A549 (cell line): ENCODE measurements around the gene DUSP7. TPM values are rescaled to one million over a fixed set of nuclear protein-coding genes. Genes with fewer than 3 reads are reported as not detected.
"Not testable (repeated sequence)": the region's sequence is repeated elsewhere in the genome, so short reads cannot be mapped to it uniquely, and the experiment has no call there.

Experiments
- ATAC-seq, 2 experiments: fragments of 200-7000 bp in 1 of 2; fragments of >200 bp in 1 of 2; cut with Nextera tagmentation in 1 of 2; cut with Tn5 transposase in 1 of 2; 3 replicates each; pipeline versions ENCODE4 v1.8.0 to v1.9.1; 2018 to 2020; ENCODE audit warnings: mild to moderate bottlenecking in 1 of 2, moderate library complexity in 1 of 2
- CTCF ChIA-PET: fragments of 300-600 bp; sonication (Branson Sonifier 250); formaldehyde crosslinking; extraction: SDS; loops from one replicate; lab custom pipeline; 2021; ENCODE audit warnings: antibody characterized with exemption, inconsistent platforms; lab: Yijun Ruan, JAX
- POLR2A ChIA-PET: fragments of 350-600 bp; formaldehyde crosslinking; extraction: SDS; loops from one replicate; lab custom pipeline; 2021; ENCODE audit warnings: antibody characterized with exemption, inconsistent platforms; lab: Yijun Ruan, JAX
- DNase-seq, 2 experiments: peaks; one replicate each; pipeline versions ENCODE4 v3.0.0 to v3.0.0-alpha.2; 2011 to 2016; ENCODE audit warnings: low read depth in 1 of 2, low spot score in 1 of 2
- FAIRE-seq: peaks from 2 replicates; lab custom pipeline; 2011; peaks lifted over from hg19 to GRCh38; lab: Jason Lieb, UNC
- H3K27ac ChIP-seq, 2 experiments: fragments of >200 bp; sonication (Bioruptor Twin); formaldehyde crosslinking; 3 replicates each; pipeline ENCODE4 v1.5.1; 2016 to 2017
- H3K4me1 ChIP-seq: fragments of >200 bp; sonication (Bioruptor Twin); formaldehyde crosslinking; 3 replicates; pipeline ENCODE4 v1.6.1; 2016
- H3K4me2 ChIP-seq: fragments of >200 bp; sonication (Bioruptor Twin); formaldehyde crosslinking; 3 replicates; pipeline ENCODE4 v1.6.1; 2016
- H3K4me3 ChIP-seq: fragments of >200 bp; sonication (Bioruptor Twin); formaldehyde crosslinking; 3 replicates; pipeline ENCODE4 v1.5.1; 2016
- H3K9me3 ChIP-seq: fragments of >200 bp; sonication (Bioruptor Twin); formaldehyde crosslinking; 3 replicates; pipeline ENCODE4 v1.6.1; 2016
- BCL3 ChIP-seq: fragments of >200 bp; sonication (Bioruptor Twin); formaldehyde crosslinking; IDR thresholded peaks from 3 replicates; pipeline ENCODE4 v1.6.1; 2016
- CBX2 ChIP-seq: fragments of 200-600 bp; sonication (generic); IDR thresholded peaks from 2 replicates; pipeline ENCODE4 v1.6.1; 2016; ENCODE audit warnings: low read depth, mild to moderate bottlenecking, borderline replicate concordance
- CBX8 ChIP-seq: fragments of 200-600 bp; sonication (generic); IDR thresholded peaks from 2 replicates; pipeline ENCODE4 v1.6.1; 2016
- CHD2 ChIP-seq: fragments of 150-350 bp; IDR thresholded peaks from 2 replicates; pipeline ENCODE4 v1.6.1; 2014; ENCODE audit warnings: low read length; ENCODE audit not compliant: partially characterized antibody
- EHF ChIP-seq: fragments of 250-450 bp; sonication (Bioruptor Pico); IDR thresholded peaks from 2 replicates; pipeline ENCODE4 v1.5.0; 2020; ENCODE audit warnings: mild to moderate bottlenecking
- FOXS1 ChIP-seq: fragments of 250-450 bp; sonication (Bioruptor Pico); IDR thresholded peaks from 2 replicates; pipeline ENCODE4 v1.5.0; 2020; ENCODE audit warnings: mild to moderate bottlenecking, moderate library complexity
- GATA3 ChIP-seq: IDR thresholded peaks from 2 replicates; pipeline ENCODE4 v1.6.1; 2012; ENCODE audit warnings: borderline replicate concordance
- HES2 ChIP-seq: fragments of >200 bp; sonication (Bioruptor Twin); formaldehyde crosslinking; IDR thresholded peaks from 2 replicates; pipeline ENCODE4 v1.6.1; 2016
- HMGXB4 ChIP-seq: fragments of 250-450 bp; sonication (Bioruptor Pico); IDR thresholded peaks from 2 replicates; pipeline ENCODE4 v1.5.0; 2021; ENCODE audit warnings: mild to moderate bottlenecking, moderate library complexity, borderline replicate concordance
- HOXA7 ChIP-seq: fragments of 250-450 bp; sonication (Bioruptor Pico); IDR thresholded peaks from 2 replicates; pipeline ENCODE4 v1.5.0; 2020; ENCODE audit warnings: mild to moderate bottlenecking, moderate library complexity
- JUNB ChIP-seq: fragments of >200 bp; sonication (Bioruptor Twin); formaldehyde crosslinking; IDR thresholded peaks from 2 replicates; pipeline ENCODE4 v1.6.1; 2016
- KDM5A ChIP-seq: fragments of 200-600 bp; sonication (generic); IDR thresholded peaks from 2 replicates; pipeline ENCODE4 v1.6.1; 2016; ENCODE audit warnings: antibody characterized with exemption, mild to moderate bottlenecking
- MAZ ChIP-seq: fragments of 150-350 bp; IDR thresholded peaks from 2 replicates; pipeline ENCODE4 v1.6.1; 2014; ENCODE audit warnings: antibody characterized with exemption, low read depth, low read length, borderline replicate concordance
- MYC ChIP-seq: IDR thresholded peaks from 2 replicates; pipeline ENCODE4 v1.6.1; 2012; ENCODE audit warnings: mild to moderate bottlenecking, inconsistent platforms, low read length, improper control_type of control experiment, borderline replicate concordance
- NFE2L2 ChIP-seq: fragments of 150-350 bp; conservative IDR thresholded peaks from 2 replicates; pipeline ENCODE4 v1.6.1; 2014; ENCODE audit warnings: low read length
- NR3C1 ChIP-seq: fragments of >200 bp; sonication (Bioruptor Twin); formaldehyde crosslinking; IDR thresholded peaks from 3 replicates; pipeline ENCODE4 v1.6.1; 2017
- PBX3 ChIP-seq: IDR thresholded peaks from 2 replicates; pipeline ENCODE4 v1.6.1; 2012
- POLR2A ChIP-seq: IDR thresholded peaks from 2 replicates; pipeline ENCODE4 v1.6.1; 2012; ENCODE audit warnings: mild to moderate bottlenecking, low read length
- RARB ChIP-seq: fragments of 250-450 bp; sonication (Bioruptor Pico); IDR thresholded peaks from 2 replicates; pipeline ENCODE4 v1.8.0; 2021; ENCODE audit warnings: mild to moderate bottlenecking, moderate library complexity
- RCOR1 ChIP-seq: fragments of 150-350 bp; IDR thresholded peaks from 2 replicates; pipeline ENCODE4 v1.6.1; 2014; ENCODE audit warnings: antibody characterized with exemption, low read length, low read depth
- RFX5 ChIP-seq: fragments of 450-650 bp; IDR thresholded peaks from 2 replicates; pipeline ENCODE4 v1.7.1; 2014; ENCODE audit warnings: antibody characterized with exemption, mild to moderate bottlenecking, moderate library complexity
- RNF2 ChIP-seq: fragments of 200-600 bp; sonication (generic); IDR thresholded peaks from 2 replicates; pipeline ENCODE4 v1.6.1; 2016; ENCODE audit warnings: low read depth, mild to moderate bottlenecking, antibody characterized with exemption, moderate library complexity, borderline replicate concordance
- SMC3 ChIP-seq: fragments of >200 bp; sonication (Bioruptor Twin); formaldehyde crosslinking; IDR thresholded peaks from 3 replicates; pipeline ENCODE4 v1.6.1; 2018; ENCODE audit warnings: inconsistent platforms
- SREBF2 ChIP-seq: fragments of 450-650 bp; IDR thresholded peaks from 2 replicates; pipeline ENCODE4 v1.6.1; 2014; ENCODE audit warnings: mild to moderate bottlenecking, moderate library complexity
- ZC3H11A ChIP-seq: fragments of 450-650 bp; IDR thresholded peaks from 2 replicates; pipeline ENCODE4 v1.6.1; 2014; ENCODE audit warnings: antibody characterized with exemption, mild to moderate bottlenecking
- ZFP36 ChIP-seq: fragments of 450-650 bp; IDR thresholded peaks from 2 replicates; pipeline ENCODE4 v1.6.1; 2014; ENCODE audit warnings: borderline replicate concordance; ENCODE audit not compliant: partially characterized antibody
- WGBS: methylation state at CpG from one replicate; pipeline ENCODE4 v1.1.6; 2017; ENCODE audit errors: missing lambda C conversion rate; 5-methylcytosine and 5-hydroxymethylcytosine counted together
- polyA plus RNA-seq, 4 experiments: library from polyadenylated mRNA; depleted of rRNA in 3 of 4; stranded (reverse); fragments of >200 nt; fragmentation: RNase III in 1 of 4; extraction: RNeasy Plus Mini Kit Qiagen cat#74134 plus additional on column Dnase treatment in 1 of 4; gene quantifications; 2 replicates in 3 of 4; 3 replicates in 1 of 4; pipeline ENCODE4 v1.2.3, GENCODE V29; 2011 to 2017

DUSP7 gene
- polyA plus RNA-seq, 2 of the 4 experiments (the other 2 are of a cell fraction) = 4.4 to 4.8 TPM

- POLR2A ChIA-PET, H3K4me3 ChIP-seq, H3K27ac ChIP-seq, H3K9me3 ChIP-seq, ATAC-seq, FAIRE-seq, DNase-seq, H3K4me1 ChIP-seq, H3K4me2 ChIP-seq: not testable (repeated sequence)
- 69% methylated on average over 6 of the region's 6 CpGs for WGBS
- CTCF ChIA-PET = interaction anchor here (1.2 to 2.1 kb wide), 2 partner anchors 19 to 110 kb away, joined by 4 to 5 read pairs; no protein-coding TSS in a partner anchor
Measured at GRCh38 chr3:52033748-52034147, 22.6 kb downstream of the DUSP7 start.

- ATAC-seq = no peak
- FAIRE-seq = no peak
- Histone ChIP-seq H3K27ac (no peak overlapping the region), H3K9me3 (no peaks in the 10 kb centered on the region), H3K4me3 (no peak overlapping the region), H3K4me2 (no peak overlapping the region), H3K4me1 (no peaks in the 10 kb centered on the region)
- TF ChIP-seq HOXA7 (no peak), BCL3 (no peak), NFE2L2 (no peak), MYC (no peak), CHD2 (no peak), FOXS1 (CRISPR knock-in tag) (no peak), HES2 (no peak), KDM5A (no peak), HMGXB4 (CRISPR knock-in tag) (no peak), ZFP36 (no peak), CBX2 (no peak), GATA3 (no peak), PBX3 (no peak), NR3C1 (no peak), CBX8 (no peak), MAZ (no peak), SREBF2 (no peak), JUNB (no peak)
- ChIA-PET POLR2A (no interaction called here), CTCF (interaction anchor here (1.0 to 2.1 kb wide), 4 partner anchors 20 to 112 kb away, joined by 3 to 5 read pairs (median 4); no protein-coding TSS in a partner anchor)
- WGBS = 63% methylated on average over 3 of the region's 11 CpGs
- no peak for DNase-seq
Measured at GRCh38 chr3:52032702-52033408, 23.5 kb downstream of the DUSP7 start.

- WGBS = 77% methylated on average over 6 of the region's 10 CpGs
Measured at GRCh38 chr3:52031896-52032295, 24.5 kb downstream of the DUSP7 start.

More at GRCh38 chr3:52031896-52032295, 24.5 kb downstream of the DUSP7 start:
- ChIA-PET POLR2A (no interaction called here), CTCF (interaction anchor here (0.5 to 2.1 kb wide), 5 partner anchors 21 to 113 kb away, joined by 3 to 5 read pairs (median 3); partner anchors contain the start of gene RPL29)
- no peaks in the 10 kb centered on the region for H3K4me1 ChIP-seq
- H3K4me2 ChIP-seq = no peak overlapping the region
- FAIRE-seq = no peak
- no peak for DNase-seq
- no peak for TF ChIP-seq SREBF2
- TF ChIP-seq SMC3 = no peak
- TF ChIP-seq GATA3 = no peak
- no peak for TF ChIP-seq EHF
- TF ChIP-seq CBX2 = no peak
- TF ChIP-seq JUNB = no peak
- no peak for TF ChIP-seq MAZ
- TF ChIP-seq RFX5 = no peak
- TF ChIP-seq FOXS1 (CRISPR knock-in tag) = no peak
- TF ChIP-seq RNF2 = no peak
- no peak for TF ChIP-seq RARB (CRISPR knock-in tag)
- no peak for TF ChIP-seq MYC
- no peak for TF ChIP-seq RCOR1
- no peak for TF ChIP-seq ZC3H11A
- TF ChIP-seq POLR2A = no peak
- TF ChIP-seq, all 56 proteins: peak for 0
- H3K27ac ChIP-seq = no peak overlapping the region
- no peak overlapping the region for H3K4me3 ChIP-seq
- no peaks in the 10 kb centered on the region for H3K9me3 ChIP-seq
- ATAC-seq = no peak
